Gastrocnemius medialis (tissue), 4 donors: ENCODE results near the gene ZFP62.

Experiments
- CTCF ChIP-seq, 5 experiments: fragments of 450-650 bp in 3 of 5; fragments of 200-600 bp in 2 of 5; sonication (generic) in 2 of 5; IDR thresholded peaks in 4 of 5; conservative IDR thresholded peaks in 1 of 5; 1 replicate in 4 of 5; 2 replicates in 1 of 5; pipeline ENCODE4 v1.5.1; 2016 to 2019; ENCODE audit warnings: antibody characterized with exemption in 5 of 5, mild to moderate bottlenecking in 3 of 5, moderate library complexity in 3 of 5
- POLR2A ChIP-seq, 2 donors: fragments of 450-650 bp; IDR thresholded peaks; one replicate each; pipeline ENCODE4 v1.6.1; 2017; ENCODE audit warnings: antibody characterized with exemption in 2 of 2, mild to moderate bottlenecking in 2 of 2, moderate library complexity in 2 of 2

DNA sequence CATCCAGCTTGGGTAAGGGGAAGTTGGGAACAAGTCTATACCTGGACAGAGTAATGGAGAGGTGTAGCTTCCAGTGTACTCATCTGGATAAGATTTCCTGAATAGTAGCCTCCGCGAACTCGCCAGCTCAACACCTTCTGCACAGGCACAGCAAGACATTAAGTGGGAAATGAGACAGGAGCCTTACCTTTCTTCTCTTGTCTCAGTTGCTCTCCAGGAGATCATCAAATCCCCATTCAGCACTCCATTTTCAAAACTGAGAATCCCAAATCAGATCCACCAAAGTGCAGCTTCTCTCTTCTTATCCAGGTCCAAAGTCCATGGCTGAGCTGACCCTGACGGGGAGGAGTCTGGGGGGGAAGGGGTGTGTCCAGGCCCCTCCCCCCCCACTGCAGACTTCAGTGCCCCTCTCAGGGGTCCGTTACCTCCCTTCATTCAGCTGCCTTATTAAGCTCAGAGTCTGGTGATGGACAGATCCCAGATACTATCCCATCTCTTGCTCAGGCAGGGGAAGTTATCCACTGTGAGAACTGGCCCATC, 52.5 kb downstream of the ZFP62 start:
- TF ChIP-seq CTCF (IDR thresholded peaks at IDR 0.05 in 4 of 5, conservative IDR thresholded peaks at IDR 0.05 in 1 of 5) (no peak), POLR2A (IDR thresholded peaks at IDR 0.05) (no peak)
